HL-60 (cell line): ENCODE data around the gene FRMPD4.

Experiments used
- DNase-seq, 2 experiments: peaks; one replicate each; pipeline ENCODE4 v3.0.0-alpha.2; 2010 to 2020; ENCODE audit warnings: low read depth in 1 of 2, low spot score in 1 of 2
- H3K27ac ChIP-seq: fragments of 250-450 bp; sonication (Bioruptor Pico); replicated peaks from 2 replicates; pipeline ENCODE4 v1.5.1; 2020; ENCODE audit warnings: mild to moderate bottlenecking, moderate library complexity
- H3K27me3 ChIP-seq: fragments of 250-450 bp; sonication (Bioruptor Pico); 2 replicates; pipeline ENCODE4 v1.5.1; 2021; ENCODE audit warnings: mild to moderate bottlenecking, moderate library complexity; ENCODE audit not compliant: insufficient read depth, poor library complexity, severe bottlenecking
- H3K4me3 ChIP-seq: replicated peaks from 2 replicates; pipeline ENCODE4 v1.5.1; 2011; ENCODE audit warnings: mild to moderate bottlenecking, control low read depth, low read length; ENCODE audit not compliant: insufficient read depth
- CTCF ChIP-seq: IDR thresholded peaks from one replicate; pipeline ENCODE4 v1.5.1; 2011; ENCODE audit warnings: low read length, control low read depth, inconsistent platforms; ENCODE audit not compliant: insufficient read depth
- GABPA ChIP-seq: IDR thresholded peaks from 2 replicates; pipeline ENCODE4 v1.6.1; 2012; ENCODE audit warnings: low read depth
- POLR2AphosphoS5 ChIP-seq: IDR thresholded peaks from 2 replicates; pipeline ENCODE4 v1.6.1; 2012; ENCODE audit warnings: low read depth
- REST ChIP-seq: IDR thresholded peaks from 2 replicates; pipeline ENCODE4 v1.6.1; 2012; ENCODE audit warnings: low read depth; ENCODE audit not compliant: insufficient replicate concordance
- SPI1 ChIP-seq: IDR thresholded peaks from 2 replicates; pipeline ENCODE4 v1.6.1; 2012; ENCODE audit warnings: low read depth, mild to moderate bottlenecking, borderline replicate concordance

The FRMPD4 gene

DNA sequence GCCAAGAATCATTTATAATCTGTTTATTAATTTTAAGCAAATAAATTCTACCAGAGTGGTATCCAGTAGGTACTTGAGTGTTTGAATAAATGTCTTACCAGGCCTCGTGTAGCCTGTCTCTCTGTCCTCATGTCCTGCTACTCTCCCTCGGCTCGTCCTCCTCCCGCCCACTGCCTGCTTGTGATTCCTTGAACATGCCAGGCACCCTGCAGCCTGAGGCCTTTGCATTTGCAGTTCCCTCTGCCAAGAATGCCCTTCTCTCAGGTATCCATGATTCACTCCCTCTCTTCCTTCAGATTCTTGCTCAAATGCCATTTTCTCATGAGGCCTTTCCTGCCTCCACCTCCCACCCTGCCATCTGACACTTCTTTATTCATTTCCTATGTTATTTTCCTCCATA lies 443.3 kb downstream of the FRMPD4 start:
- no peak for DNase-seq
- Histone ChIP-seq H3K27ac (no peak overlapping the region), H3K4me3 (no peak overlapping the region), H3K27me3 (no peaks in the 10 kb centered on the region)
- TF ChIP-seq REST: no peak
- no peak for TF ChIP-seq POLR2AphosphoS5
- TF ChIP-seq CTCF: no peak
- no peak for TF ChIP-seq GABPA
- no peak for TF ChIP-seq SPI1

DNA sequence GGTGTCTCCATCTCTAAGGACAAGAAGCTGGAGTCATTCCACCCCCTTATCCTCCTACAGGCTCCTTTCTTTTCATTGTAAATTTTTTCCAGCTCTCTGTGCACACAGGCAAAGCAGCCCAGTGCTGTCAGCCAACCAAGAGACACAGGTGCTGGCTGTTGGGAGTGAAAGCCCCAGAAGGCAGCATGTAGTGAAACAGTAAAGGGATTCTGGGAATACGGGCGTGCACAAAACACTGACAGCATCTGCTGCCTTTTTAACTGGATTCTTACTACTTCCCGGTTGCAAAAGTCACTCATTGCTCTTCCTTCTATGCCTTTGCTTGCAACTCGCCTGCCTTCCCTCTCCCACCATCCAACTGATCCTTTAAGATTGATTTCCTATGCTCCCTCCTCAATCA lies 444.4 kb downstream of the FRMPD4 start:
- Histone ChIP-seq H3K27me3 (no peaks in the 10 kb centered on the region), H3K27ac (no peak overlapping the region), H3K4me3 (no peak overlapping the region)
- no peak for TF ChIP-seq SPI1
- no peak for DNase-seq

DNA sequence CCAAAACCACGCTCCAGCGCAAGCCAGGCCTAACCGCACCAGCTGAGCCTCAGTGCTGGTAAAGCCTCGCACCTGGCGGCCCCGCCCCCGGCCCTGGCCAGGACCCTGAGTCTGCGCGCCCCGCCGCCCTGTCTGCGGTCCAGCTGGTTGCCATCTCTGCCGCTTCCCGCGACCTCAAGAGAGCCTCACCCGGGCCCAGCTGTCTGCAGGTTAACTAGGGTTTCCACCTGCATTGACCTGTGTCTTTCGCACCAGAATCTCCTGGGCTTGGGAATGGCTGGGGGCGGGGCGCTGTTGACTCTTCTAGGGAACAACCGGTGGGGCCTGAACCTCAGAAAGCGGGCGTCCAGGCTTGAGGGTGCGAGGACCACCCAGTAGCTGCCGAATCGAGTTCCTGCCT lies 445.3 kb downstream of the FRMPD4 start:
- Histone ChIP-seq H3K27ac (no peak overlapping the region), H3K4me3 (no peak overlapping the region), H3K27me3 (no peaks in the 10 kb centered on the region)
- DNase-seq: no peak
- no peak for TF ChIP-seq GABPA
- no peak for TF ChIP-seq SPI1
- TF ChIP-seq REST: no peak
- no peak for TF ChIP-seq POLR2AphosphoS5
- no peak for TF ChIP-seq CTCF

GRCh38 chrX:12595720-12596119 lies 457.4 kb downstream of the FRMPD4 start:
- Histone ChIP-seq H3K4me3 (no peak overlapping the region), H3K27ac (no peak overlapping the region), H3K27me3 (peaks cover 5% of the 10 kb centered on the region)
- TF ChIP-seq POLR2AphosphoS5 (no peak), GABPA (no peak), SPI1 (no peak), CTCF (no peak), REST (no peak)
- DNase-seq: no peak
